Adrenal gland (tissue), 12 donors: ENCODE measurements around the gene SEC24D. TPM values are rescaled to one million over a fixed set of nuclear protein-coding genes. Genes with fewer than 3 reads are reported as not detected.

Source experiments
- DNase-seq, 7 donors: peaks; one replicate each; pipeline ENCODE4 v3.0.0-alpha.2; 2019 to 2020
- H3K27ac ChIP-seq, 5 donors: fragments of 200-600 bp; sonication (generic) in 4 of 5; 1 replicate in 3 of 5; 2 replicates in 2 of 5; pipeline versions ENCODE4 v1.5.1 to v1.8.0; 2016 to 2020; ENCODE audit warnings: mild to moderate bottlenecking in 1 of 5
- H3K27me3 ChIP-seq: fragments of 200-600 bp; 2 replicates; pipeline ENCODE4 v1.8.0; 2021
- H3K36me3 ChIP-seq, 2 donors: fragments of 200-600 bp; replicated peaks in 1 of 2; 1 replicate in 1 of 2; 2 replicates in 1 of 2; pipeline versions ENCODE4 v1.5.1 to v1.8.0; 2018 to 2022
- H3K4me1 ChIP-seq, 2 donors: fragments of 200-600 bp; replicated peaks in 1 of 2; 1 replicate in 1 of 2; 2 replicates in 1 of 2; pipeline versions ENCODE4 v1.5.1 to v1.8.0; 2018 to 2021
- H3K4me3 ChIP-seq, 4 donors: fragments of 200-600 bp; sonication (generic) in 3 of 4; one replicate each; pipeline ENCODE4 v1.5.1; 2016 to 2018
- H3K9me3 ChIP-seq, 3 donors: fragments of 200-600 bp; sonication (generic) in 1 of 3; replicated peaks in 1 of 3; 1 replicate in 2 of 3; 2 replicates in 1 of 3; pipeline versions ENCODE4 v1.5.1 to v1.8.0; 2016 to 2021
- POLR2A ChIP-seq, 2 donors: fragments of 450-650 bp; IDR thresholded peaks; one replicate each; pipeline ENCODE4 v1.6.1; 2017; ENCODE audit warnings: antibody characterized with exemption in 2 of 2, mild to moderate bottlenecking in 2 of 2, moderate library complexity in 1 of 2
- WGBS, 4 donors: extraction: QIAGEN DNeasy Blood & Tissue Kit in 2 of 4; methylation state at CpG; one replicate each; pipeline versions ENCODE4 v1.1.5 to v1.1.7; 2013 to 2017; 5-methylcytosine and 5-hydroxymethylcytosine counted together
- intact Hi-C, 2 donors: fragments of 100-400 bp; cut with DNase I; formaldehyde crosslinking; loops; one replicate each; pipeline versions ENCODE4 v1.14.1 to v1.15.0; 2022 to 2023
- polyA plus RNA-seq, 3 donors: library from polyadenylated mRNA; stranded (reverse); fragments of 200-250 nt in 2 of 3; fragments of 350-450 nt in 1 of 3; fragmentation: Illumina TruSeq in 1 of 3; extraction: RNeasy Lipid Tissue Mini Kit (QIAGEN cat#74804) in 1 of 3; gene quantifications; one replicate each; pipeline ENCODE4 v1.2.3, GENCODE V29; 2013 to 2014
- total RNA-seq, 9 donors: library from RNA; depleted of rRNA in 4 of 9; stranded (reverse); fragments of >200 nt in 4 of 9; fragments of 120-200 nt in 1 of 9; fragmentation: NEBNext Ultra II Directional in 1 of 9; extraction: Animal tissue kit (Norgen Biotek cat#: 25700) in 1 of 9; gene quantifications; one replicate each; pipeline versions ENCODE4 v1.1.0 to v1.2.4, GENCODE V29; 2013 to 2023
- TF ChIP-seq, protein P1 (sequence below), 6 experiments: fragments of 450-650 bp in 4 of 6; fragments of 200-600 bp in 2 of 6; sonication (generic) in 1 of 6; IDR thresholded peaks; 1 replicate in 5 of 6; 2 replicates in 1 of 6; pipeline versions ENCODE4 v1.5.1 to v1.8.0; 2016 to 2021; ENCODE audit warnings: antibody characterized with exemption in 6 of 6, mild to moderate bottlenecking in 2 of 6, moderate library complexity in 1 of 6
- donor health status: healthy with polysubstance abuse.
- donor health status: Bipolar disorder and iron deficiency.
- donor health status: DM: yes; HTN: yes; CAD: no.
- donor health status: DM: no; HTN: no; CAD: no.
- donor health status: DM: no; HTN: no; CAD: no.
- donor health status: DM: yes; HTN: yes; CAD: no.

Gene SEC24D
- total and polyA plus RNA-seq, 12 donors, result 5.3 to 93.6 (median 33.8) TPM

DNA sequence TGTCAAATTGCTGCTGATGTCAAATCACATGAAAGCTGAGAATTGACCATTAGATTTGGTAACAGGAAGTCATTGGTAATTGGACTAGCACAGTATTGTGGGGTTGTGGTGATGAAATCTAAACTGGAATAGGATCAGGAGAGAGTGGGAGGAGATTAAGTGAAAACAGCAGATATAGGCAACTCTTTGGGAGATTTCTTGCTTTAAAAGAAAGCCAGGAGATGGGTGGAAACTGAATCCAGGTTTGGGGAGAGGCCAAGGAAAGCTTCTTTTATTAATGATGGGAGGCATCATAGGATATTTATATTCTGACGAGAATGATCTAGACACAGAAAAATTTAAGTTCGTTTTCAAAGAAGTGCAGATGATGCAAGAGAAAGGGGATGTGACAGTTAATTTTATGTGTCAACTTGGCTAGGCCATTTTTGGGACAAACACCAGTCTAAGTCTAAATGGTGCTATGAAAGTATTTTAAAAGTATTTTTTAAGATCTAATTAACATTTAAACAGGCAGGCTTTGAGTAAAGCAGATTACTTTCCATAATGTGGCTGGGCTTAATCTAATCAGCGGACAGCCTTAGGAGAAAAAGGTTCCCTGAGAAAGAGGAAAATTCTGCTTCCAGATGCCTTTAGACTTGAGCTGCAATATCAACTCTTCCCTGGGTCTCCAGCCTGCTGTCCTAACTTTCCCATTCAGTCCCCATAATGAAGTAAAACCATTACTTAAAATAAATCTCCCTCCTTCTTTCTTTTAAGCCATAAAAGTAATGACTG is 24.7 kb downstream of the SEC24D start:
- WGBS, 4 donors, result 60 to 76% (median 68%) methylated on average over 3 of the region's 3 CpGs
- H3K4me1 ChIP-seq, result peaks cover 0 to 6% of the 10 kb centered on the region in 2 donors
- no peak for DNase-seq
- H3K36me3 ChIP-seq, result peaks cover 0 to 56% of the 10 kb centered on the region in 2 donors
- no peak for TF ChIP-seq POLR2A (IDR thresholded peaks at IDR 0.05)
- TF ChIP-seq, protein P1, sequence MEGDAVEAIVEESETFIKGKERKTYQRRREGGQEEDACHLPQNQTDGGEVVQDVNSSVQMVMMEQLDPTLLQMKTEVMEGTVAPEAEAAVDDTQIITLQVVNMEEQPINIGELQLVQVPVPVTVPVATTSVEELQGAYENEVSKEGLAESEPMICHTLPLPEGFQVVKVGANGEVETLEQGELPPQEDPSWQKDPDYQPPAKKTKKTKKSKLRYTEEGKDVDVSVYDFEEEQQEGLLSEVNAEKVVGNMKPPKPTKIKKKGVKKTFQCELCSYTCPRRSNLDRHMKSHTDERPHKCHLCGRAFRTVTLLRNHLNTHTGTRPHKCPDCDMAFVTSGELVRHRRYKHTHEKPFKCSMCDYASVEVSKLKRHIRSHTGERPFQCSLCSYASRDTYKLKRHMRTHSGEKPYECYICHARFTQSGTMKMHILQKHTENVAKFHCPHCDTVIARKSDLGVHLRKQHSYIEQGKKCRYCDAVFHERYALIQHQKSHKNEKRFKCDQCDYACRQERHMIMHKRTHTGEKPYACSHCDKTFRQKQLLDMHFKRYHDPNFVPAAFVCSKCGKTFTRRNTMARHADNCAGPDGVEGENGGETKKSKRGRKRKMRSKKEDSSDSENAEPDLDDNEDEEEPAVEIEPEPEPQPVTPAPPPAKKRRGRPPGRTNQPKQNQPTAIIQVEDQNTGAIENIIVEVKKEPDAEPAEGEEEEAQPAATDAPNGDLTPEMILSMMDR (IDR thresholded peaks at IDR 0.05), result no peak
- peak overlapping the region in 1 of 5 donors; percentile 0 for H3K27ac ChIP-seq
- no peaks in the 10 kb centered on the region for H3K9me3 ChIP-seq
- intact Hi-C loops, result no loop called here
- no peak overlapping the region for H3K4me3 ChIP-seq
- no peaks in the 10 kb centered on the region for H3K27me3 ChIP-seq

DNA sequence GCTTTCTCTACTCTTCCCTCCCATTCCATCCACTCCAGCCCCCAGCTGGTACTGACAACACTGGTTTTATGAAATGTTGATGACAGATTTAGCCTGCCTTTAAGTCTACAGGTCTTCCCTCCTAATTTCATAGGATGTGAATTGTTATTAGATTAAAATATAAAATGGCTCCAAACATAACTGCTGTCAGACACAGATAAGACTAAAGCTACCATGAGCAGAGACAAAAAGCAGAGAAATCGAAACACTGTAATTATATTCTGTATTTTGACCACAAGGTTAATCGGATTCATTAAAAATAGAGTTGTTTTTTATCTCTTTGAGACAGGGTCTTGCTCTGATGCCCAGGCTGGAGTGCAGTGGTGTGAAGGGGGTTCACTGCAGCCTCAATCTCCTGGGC is 28.3 kb downstream of the SEC24D start:
- H3K27me3 ChIP-seq, result no peaks in the 10 kb centered on the region
- no peak for TF ChIP-seq POLR2A (IDR thresholded peaks at IDR 0.05)
- TF ChIP-seq, protein P1 (IDR thresholded peaks at IDR 0.05), result no peak
- no peak overlapping the region for H3K4me3 ChIP-seq
- peaks cover 0 to 49% of the 10 kb centered on the region in 2 donors for H3K36me3 ChIP-seq
- H3K9me3 ChIP-seq, result no peaks in the 10 kb centered on the region
- intact Hi-C loops, result no loop called here
- 84 to 97% (median 87%) methylated on average over 2 of the region's 2 CpGs for WGBS, 4 donors
- no peak overlapping the region for H3K27ac ChIP-seq
- H3K4me1 ChIP-seq, result no peaks in the 10 kb centered on the region
- no peak for DNase-seq

DNA sequence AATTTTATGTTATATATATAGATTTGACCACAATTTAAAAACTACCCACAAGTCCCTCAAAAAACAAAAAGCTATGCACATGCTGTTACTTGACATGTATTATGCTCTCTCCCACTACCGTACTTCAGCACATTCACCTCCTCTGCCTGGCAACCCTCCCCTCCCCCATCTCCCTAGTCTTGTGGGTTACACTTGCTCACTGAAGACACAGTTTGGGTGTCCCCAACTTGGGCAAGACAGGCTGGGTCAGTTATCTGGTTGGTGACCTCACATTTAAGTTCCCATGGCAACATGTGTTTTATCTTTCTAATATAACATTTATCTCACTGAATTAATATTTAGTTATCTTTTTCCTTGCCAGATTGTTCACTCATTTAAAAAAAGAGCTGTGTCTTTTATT is 32.7 kb downstream of the SEC24D start:
- WGBS, 4 donors, result 85 to 95% (median 89%) methylated on average over 1 of the region's 1 CpG
- H3K4me3 ChIP-seq, result no peak overlapping the region
- H3K9me3 ChIP-seq, result no peaks in the 10 kb centered on the region
- no peak for TF ChIP-seq POLR2A (IDR thresholded peaks at IDR 0.05)
- TF ChIP-seq, protein P1 (IDR thresholded peaks at IDR 0.05), result no peak
- no peaks in the 10 kb centered on the region for H3K4me1 ChIP-seq
- DNase-seq, result no peak
- intact Hi-C loops, result no loop called here
- H3K27me3 ChIP-seq, result no peaks in the 10 kb centered on the region
- H3K36me3 ChIP-seq, result peaks cover 0 to 67% of the 10 kb centered on the region in 2 donors
- H3K27ac ChIP-seq, result no peak overlapping the region

DNA sequence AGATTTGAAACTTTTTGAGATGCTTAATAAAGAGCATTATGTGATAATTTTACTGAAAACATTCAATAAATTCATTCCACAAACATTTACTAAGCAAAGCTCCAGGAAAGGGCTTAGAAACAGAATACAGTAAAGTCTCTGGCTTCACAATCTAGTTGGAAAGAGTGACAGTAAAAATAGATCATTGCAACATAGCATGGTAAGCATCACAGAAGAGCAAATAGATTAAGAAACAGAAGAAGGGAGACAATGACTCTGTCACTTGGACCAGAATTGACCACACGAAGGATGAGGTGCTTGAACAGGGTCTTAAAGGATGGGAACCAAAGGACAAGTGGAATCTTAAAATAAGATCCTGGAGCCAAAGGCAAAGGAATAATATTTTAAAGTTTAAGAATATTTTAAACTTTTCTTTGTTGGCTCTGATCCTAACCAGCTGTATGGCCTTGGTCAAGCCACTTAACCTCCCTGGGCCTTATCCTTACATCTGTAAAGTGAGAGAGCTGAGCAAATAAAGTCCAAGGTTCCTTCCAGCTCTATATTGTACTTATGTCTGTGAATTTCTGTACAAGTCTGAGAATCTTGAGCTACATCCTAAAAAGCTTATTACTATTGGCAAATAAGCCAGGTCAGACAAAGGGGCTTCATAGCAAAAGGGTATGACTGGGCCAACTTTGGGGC is 33.9 kb downstream of the SEC24D start:
- WGBS, 4 donors, result 86 to 97% (median 90%) methylated on average over 1 of the region's 1 CpG
- no peak for DNase-seq
- Histone ChIP-seq H3K27ac (no peak overlapping the region), H3K4me3 (no peak overlapping the region), H3K36me3 (peaks cover 0 to 74% of the 10 kb centered on the region in 2 donors), H3K9me3 (no peaks in the 10 kb centered on the region), H3K27me3 (no peaks in the 10 kb centered on the region), H3K4me1 (no peaks in the 10 kb centered on the region)
- TF ChIP-seq, protein P1 (IDR thresholded peaks at IDR 0.05), result no peak
- TF ChIP-seq POLR2A (IDR thresholded peaks at IDR 0.05), result no peak
- intact Hi-C loops, result no loop called here
